ENCODE measurements around the gene PIGV.

DNA sequence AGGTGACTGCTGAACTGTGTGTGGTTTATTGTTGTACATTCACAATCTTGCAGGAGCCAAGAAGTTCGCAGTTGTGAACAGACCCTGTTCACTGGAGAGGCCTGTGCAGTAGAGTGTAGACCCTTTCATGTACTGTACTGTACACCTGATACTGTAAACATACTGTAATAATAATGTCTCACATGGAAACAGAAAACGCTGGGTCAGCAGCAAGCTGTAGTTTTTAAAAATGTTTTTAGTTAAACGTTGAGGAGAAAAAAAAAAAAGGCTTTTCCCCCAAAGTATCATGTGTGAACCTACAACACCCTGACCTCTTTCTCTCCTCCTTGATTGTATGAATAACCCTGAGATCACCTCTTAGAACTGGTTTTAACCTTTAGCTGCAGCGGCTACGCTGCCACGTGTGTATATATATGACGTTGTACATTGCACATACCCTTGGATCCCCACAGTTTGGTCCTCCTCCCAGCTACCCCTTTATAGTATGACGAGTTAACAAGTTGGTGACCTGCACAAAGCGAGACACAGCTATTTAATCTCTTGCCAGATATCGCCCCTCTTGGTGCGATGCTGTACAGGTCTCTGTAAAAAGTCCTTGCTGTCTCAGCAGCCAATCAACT lies 6.4 kb upstream of the PIGV start:
- no peak for TF ChIP-seq POLR2A (IDR thresholded peaks at IDR 0.05)
- TF ChIP-seq, protein P1, sequence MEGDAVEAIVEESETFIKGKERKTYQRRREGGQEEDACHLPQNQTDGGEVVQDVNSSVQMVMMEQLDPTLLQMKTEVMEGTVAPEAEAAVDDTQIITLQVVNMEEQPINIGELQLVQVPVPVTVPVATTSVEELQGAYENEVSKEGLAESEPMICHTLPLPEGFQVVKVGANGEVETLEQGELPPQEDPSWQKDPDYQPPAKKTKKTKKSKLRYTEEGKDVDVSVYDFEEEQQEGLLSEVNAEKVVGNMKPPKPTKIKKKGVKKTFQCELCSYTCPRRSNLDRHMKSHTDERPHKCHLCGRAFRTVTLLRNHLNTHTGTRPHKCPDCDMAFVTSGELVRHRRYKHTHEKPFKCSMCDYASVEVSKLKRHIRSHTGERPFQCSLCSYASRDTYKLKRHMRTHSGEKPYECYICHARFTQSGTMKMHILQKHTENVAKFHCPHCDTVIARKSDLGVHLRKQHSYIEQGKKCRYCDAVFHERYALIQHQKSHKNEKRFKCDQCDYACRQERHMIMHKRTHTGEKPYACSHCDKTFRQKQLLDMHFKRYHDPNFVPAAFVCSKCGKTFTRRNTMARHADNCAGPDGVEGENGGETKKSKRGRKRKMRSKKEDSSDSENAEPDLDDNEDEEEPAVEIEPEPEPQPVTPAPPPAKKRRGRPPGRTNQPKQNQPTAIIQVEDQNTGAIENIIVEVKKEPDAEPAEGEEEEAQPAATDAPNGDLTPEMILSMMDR (IDR thresholded peaks at IDR 0.05): no peak
